ENCODE data around the gene CFAP53.

Gene CFAP53

GRCh38 chr18:50277942-50278341, 11.6 kb upstream of the CFAP53 start:
- TF ChIP-seq, protein P1, sequence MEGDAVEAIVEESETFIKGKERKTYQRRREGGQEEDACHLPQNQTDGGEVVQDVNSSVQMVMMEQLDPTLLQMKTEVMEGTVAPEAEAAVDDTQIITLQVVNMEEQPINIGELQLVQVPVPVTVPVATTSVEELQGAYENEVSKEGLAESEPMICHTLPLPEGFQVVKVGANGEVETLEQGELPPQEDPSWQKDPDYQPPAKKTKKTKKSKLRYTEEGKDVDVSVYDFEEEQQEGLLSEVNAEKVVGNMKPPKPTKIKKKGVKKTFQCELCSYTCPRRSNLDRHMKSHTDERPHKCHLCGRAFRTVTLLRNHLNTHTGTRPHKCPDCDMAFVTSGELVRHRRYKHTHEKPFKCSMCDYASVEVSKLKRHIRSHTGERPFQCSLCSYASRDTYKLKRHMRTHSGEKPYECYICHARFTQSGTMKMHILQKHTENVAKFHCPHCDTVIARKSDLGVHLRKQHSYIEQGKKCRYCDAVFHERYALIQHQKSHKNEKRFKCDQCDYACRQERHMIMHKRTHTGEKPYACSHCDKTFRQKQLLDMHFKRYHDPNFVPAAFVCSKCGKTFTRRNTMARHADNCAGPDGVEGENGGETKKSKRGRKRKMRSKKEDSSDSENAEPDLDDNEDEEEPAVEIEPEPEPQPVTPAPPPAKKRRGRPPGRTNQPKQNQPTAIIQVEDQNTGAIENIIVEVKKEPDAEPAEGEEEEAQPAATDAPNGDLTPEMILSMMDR (IDR thresholded peaks at IDR 0.05; ENCODE audit: control insufficient read depth, insufficient read depth, low read depth, low read length, missing control alignments) = no peak
- no peak overlapping the region for H3K4me3 ChIP-seq (ENCODE audit: control insufficient read depth, low read depth, low read length)
- no peak for DNase-seq (ENCODE audit: low read depth)

GRCh38 chr18:50276452-50276851, 10.2 kb upstream of the CFAP53 start:
- no peak for DNase-seq (ENCODE audit: low read depth)
- no peak overlapping the region for H3K4me3 ChIP-seq (ENCODE audit: control insufficient read depth, low read depth, low read length)
- TF ChIP-seq, protein P1 (IDR thresholded peaks at IDR 0.05; ENCODE audit: control insufficient read depth, insufficient read depth, low read depth, low read length, missing control alignments) = no peak

DNA sequence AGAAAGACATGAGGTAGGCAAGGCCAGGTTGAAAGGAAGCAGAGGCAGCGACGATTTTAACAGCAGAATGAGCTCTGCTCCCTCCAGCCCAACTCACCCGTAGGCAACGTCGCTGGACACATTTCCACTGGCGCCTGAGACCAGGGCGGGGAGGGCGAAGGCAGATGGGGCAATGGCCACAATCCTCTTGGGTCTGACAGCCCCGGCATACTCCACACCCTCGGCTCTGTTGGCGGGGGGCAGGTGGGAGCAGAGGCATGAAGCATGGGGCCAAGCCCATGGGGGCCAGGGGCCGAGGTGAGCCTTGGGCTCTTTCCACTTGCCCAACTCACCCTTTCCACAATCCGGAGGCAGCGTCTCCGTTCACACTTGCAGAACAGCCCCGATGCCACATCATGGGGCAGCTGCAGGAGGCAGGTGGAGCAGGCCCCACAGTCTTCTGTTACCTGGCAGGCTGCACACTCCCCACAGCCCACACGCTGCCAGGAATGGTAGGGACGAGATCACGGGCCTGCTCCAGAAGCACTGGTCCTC, 9.3 kb upstream of the CFAP53 start:
- DNase-seq (ENCODE audit: low read depth) = no peak
- H3K4me3 ChIP-seq (ENCODE audit: control insufficient read depth, low read depth, low read length) = no peak overlapping the region
- TF ChIP-seq, protein P1 (IDR thresholded peaks at IDR 0.05; ENCODE audit: control insufficient read depth, insufficient read depth, low read depth, low read length, missing control alignments) = no peak

GRCh38 chr18:50274941-50275340, 8.6 kb upstream of the CFAP53 start:
- H3K4me3 ChIP-seq (ENCODE audit: control insufficient read depth, low read depth, low read length) = no peak overlapping the region
- no peak for DNase-seq (ENCODE audit: low read depth)
- TF ChIP-seq, protein P1 (IDR thresholded peaks at IDR 0.05; ENCODE audit: control insufficient read depth, insufficient read depth, low read depth, low read length, missing control alignments) = no peak

DNA sequence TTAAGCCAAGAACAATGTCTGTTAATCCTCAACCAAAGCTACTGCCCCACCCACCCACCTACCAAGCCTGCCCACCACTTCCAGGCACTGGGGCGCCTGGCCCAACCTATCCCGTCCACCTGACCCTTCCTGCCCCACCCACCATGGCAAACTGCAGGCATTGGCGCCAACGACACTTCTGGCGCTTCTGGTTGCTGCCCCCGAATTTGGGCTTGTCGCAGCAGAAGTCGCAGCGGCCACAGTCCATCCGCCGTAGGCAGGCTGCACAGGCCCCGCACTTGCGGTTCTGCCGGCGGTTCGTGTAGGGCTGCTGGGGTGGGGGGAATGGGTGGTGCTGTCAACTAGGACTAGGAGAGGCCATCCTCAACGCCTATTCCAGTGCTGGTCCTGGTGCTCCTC, 7.7 kb upstream of the CFAP53 start:
- no peak overlapping the region for H3K4me3 ChIP-seq (ENCODE audit: control insufficient read depth, low read depth, low read length)
- no peak for DNase-seq (ENCODE audit: low read depth)
- TF ChIP-seq, protein P1 (IDR thresholded peaks at IDR 0.05; ENCODE audit: control insufficient read depth, insufficient read depth, low read depth, low read length, missing control alignments) = no peak

DNA sequence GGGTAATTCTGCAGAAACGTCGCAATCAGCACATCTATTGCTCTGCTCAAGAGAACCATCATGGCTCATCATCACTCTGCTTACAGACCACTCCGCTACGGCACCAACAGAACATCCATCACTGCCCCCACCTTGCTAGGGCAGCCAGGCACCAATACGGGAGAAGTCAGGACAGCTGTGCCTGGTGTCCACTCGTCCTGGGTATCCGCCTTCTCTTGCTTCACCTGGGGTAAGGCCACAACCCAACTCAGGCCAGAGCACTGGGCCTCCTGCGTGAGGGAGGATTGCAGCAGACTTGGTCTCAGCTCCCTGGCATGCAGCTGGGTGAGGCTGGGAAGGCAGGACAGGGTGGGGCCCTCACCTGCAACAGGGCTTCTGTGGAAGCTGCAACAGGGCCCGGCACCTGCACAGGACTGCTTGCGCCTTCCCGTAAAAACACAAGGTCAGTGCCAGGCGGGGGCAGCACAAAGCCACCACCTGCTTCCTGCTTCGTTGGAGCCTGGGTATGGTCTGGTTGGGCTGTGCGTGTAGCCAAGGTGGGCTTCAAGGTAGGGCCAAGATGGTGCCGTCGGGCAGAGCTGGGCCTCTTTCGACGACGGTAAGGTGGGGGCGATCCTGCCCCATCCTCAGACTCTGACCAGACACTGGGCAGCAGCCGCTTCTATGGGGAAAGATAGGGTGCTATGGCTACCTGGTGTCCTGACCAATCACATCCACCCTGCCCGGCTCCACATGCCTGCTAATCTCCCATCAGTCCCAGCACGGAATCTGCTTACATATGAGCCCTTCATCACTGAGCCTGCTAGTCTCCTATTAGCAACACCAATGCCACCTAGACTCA, 7.1 kb upstream of the CFAP53 start:
- TF ChIP-seq, protein P1 (IDR thresholded peaks at IDR 0.05; ENCODE audit: control insufficient read depth, insufficient read depth, low read depth, low read length, missing control alignments) = no peak
- H3K4me3 ChIP-seq (ENCODE audit: control insufficient read depth, low read depth, low read length) = no peak overlapping the region

More for the DNA sequence above, 7.1 kb upstream of the CFAP53 start:
- DNase-seq (ENCODE audit: low read depth) = no peak
